ENCODE data around the gene FXR2.

DNA sequence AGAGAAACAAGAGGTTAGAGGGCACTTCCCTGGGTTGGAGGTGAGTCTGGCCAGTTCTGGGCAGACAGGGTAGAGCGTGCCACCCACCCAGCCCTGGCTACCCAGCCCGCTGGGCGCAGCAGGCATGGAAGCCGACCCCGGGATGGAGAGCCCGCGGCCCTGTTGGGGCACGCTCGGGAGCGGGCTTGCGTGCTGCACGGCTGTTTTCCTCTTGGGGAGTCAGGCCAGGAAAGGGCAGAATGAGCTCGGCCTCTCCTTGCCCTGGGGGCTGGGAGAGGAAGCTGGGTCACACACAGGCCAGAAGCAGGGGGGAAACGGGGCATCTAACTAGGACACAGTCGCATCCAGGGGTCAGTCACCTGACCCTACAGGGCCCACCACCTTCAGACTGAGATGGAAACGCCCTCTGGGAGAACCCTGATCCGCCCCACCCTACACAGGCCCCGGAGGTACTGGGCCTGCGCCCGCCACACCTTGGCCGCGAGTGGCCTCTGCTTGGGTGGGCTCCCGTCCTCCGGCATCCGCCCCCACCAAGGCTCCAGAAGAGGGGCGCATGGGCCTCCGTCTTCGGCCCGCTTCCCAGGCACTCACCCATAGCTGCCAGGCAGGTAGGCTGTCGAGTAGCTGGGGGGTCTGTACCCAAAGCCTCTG, 26.0 kb downstream of the FXR2 start:
- TF ChIP-seq, protein P1, sequence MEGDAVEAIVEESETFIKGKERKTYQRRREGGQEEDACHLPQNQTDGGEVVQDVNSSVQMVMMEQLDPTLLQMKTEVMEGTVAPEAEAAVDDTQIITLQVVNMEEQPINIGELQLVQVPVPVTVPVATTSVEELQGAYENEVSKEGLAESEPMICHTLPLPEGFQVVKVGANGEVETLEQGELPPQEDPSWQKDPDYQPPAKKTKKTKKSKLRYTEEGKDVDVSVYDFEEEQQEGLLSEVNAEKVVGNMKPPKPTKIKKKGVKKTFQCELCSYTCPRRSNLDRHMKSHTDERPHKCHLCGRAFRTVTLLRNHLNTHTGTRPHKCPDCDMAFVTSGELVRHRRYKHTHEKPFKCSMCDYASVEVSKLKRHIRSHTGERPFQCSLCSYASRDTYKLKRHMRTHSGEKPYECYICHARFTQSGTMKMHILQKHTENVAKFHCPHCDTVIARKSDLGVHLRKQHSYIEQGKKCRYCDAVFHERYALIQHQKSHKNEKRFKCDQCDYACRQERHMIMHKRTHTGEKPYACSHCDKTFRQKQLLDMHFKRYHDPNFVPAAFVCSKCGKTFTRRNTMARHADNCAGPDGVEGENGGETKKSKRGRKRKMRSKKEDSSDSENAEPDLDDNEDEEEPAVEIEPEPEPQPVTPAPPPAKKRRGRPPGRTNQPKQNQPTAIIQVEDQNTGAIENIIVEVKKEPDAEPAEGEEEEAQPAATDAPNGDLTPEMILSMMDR (conservative IDR thresholded peaks at IDR 0.05 in 1 of 2, IDR thresholded peaks at IDR 0.05 in 1 of 2; ENCODE audit: low read depth in 1 of 2, low read length in 2 of 2), result no peak
- TF ChIP-seq EZH2 (IDR thresholded peaks at IDR 0.05; ENCODE audit: low read length, missing control alignments), result no peak
